Left renal cortex interstitium (tissue), 4 donors: ENCODE measurements around the gene FCRLA. TPM values are rescaled to one million over a fixed set of nuclear protein-coding genes. Genes with fewer than 3 reads are reported as not detected.
A peak's percentile ranks its signal among the peaks of the same experiment; 100 is the strongest.

Experiments used
- DNase-seq, 4 donors: peaks; one replicate each; pipeline ENCODE4 v3.0.0-alpha.2; 2013; ENCODE audit warnings: low read depth in 4 of 4, low spot score in 2 of 4, missing footprints in 1 of 4
- polyA plus RNA-seq, 4 donors: library from polyadenylated mRNA; unstranded; fragments of 120-200 nt; gene quantifications; one replicate each; pipeline ENCODE4 v1.2.1, GENCODE V29; 2013; ENCODE audit not compliant: insufficient read length in 4 of 4

FCRLA gene
- polyA plus RNA-seq, 4 donors = 0.12 to 0.41 (median 0.18) TPM

GRCh38 chr1:161702250-161702649, 4.8 kb upstream of the FCRLA start:
- peak in 1 of 4 donors; percentile 12 for DNase-seq

DNA sequence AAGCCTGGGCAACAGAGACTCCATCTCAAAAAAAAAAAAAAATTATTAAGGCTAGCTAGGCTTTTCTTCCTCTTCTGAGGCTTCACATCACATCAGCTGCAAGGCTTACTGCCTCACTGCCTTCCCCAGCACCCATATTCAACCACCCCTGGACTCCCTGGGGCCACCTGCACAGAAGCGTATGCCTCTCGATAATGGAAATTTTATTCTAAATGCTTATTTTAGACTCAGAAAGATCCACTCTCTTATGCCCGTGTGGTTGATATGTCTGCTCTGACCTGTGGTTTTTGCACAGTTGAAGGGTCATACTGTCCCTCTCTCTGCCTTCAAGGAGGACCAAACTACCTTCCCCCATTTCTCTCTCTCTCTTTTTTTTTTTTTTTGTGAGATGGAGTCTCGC, 1.5 kb upstream of the FCRLA start:
- DNase-seq = no peak

GRCh38 chr1:161706113-161706481, 932 bp upstream of the FCRLA start:
- DNase-seq = no peak

- DNase-seq = no peak
These were observed 474 bp downstream of the FCRLA start for GRCh38 chr1:161707503-161707902.

DNA sequence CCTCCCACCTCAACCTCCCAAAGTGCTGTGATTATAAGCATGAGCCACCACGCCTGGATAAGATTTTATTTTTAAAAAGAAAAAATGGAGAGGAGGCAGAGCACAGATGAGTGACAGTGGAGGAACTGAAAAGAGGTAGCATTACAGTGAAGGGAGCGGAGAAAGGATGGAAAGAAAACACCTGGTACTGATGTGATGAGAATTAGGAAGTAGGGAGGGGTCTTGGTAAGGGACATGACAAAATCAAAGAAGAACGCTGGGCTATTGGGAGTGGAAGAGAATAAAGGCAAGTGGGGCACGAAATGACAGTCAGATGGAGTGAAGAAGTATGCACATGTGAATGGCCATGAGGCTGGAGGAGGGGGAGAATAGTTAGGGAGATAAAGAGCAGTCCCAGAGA, 2.3 kb downstream of the FCRLA start:
- no peak for DNase-seq

DNA sequence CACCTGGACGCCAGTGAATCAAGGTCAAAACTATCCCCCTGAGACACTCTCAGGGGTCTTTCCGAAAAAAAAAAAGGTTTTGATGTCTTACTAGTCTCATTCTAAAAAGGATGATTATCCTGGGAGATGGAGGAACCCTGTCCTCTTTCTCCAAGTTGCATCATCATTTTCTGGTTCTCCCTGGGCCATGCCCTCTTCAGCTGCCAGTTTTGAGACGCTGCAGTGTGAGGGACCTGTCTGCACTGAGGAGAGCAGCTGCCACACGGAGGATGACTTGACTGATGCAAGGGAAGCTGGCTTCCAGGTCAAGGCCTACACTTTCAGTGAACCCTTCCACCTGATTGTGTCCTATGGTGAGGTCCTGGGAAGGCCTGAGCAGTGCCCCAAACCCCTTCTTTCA, 3.5 kb downstream of the FCRLA start:
- DNase-seq = no peak

- no peak for DNase-seq
These were observed 11.7 kb downstream of the FCRLA start for GRCh38 chr1:161718559-161719324.

- DNase-seq = no peak
These were observed 12.2 kb downstream of the FCRLA start for GRCh38 chr1:161719325-161719611.

GRCh38 chr1:161720422-161720821, 13.4 kb downstream of the FCRLA start:
- DNase-seq = no peak

DNA sequence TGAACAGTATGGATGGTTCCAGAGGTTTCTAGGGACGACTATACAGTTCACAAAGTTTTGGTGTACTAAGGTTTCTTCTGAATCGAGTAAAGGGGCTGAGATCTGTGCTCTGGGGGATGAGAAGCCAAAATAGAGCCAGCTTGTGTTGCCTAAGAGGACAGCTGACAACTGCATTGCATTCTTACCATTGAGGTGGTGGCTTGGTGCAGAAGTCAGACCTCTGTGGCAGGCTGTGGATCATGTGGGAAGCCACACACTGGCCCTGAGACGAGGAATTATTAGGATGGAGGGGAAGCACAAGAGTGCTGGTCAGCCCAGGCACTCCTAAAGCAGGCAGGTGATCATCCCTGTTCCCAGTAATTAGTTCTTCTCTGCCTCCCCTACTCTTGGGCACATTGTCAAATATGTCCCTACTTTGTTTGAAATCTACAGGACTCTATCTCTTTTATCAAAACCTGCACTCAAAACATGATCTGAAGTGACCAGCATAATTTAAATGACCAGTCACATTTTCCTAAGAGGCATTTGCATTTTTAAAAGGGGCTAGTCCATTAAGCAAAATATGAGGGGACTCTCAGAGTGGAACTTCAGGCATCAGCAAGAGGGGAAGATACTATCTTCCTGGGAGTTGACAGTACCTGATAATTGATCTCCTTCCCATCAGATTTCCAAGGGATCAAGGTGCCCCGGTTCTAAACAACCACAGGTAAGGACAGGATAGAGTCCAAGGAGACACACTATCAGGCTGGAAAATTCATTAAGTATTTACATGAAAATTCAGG, 14.1 kb downstream of the FCRLA start, which contains the start of gene FCRLB:
Gene FCRLB, plus strand, starts transcription at position 589 of the 782 bp plus-strand sequence. CDS start 1,129 bp downstream, outside the sequence.
- no peak for DNase-seq

- no peak for DNase-seq
These were observed 14.8 kb downstream of the FCRLA start for GRCh38 chr1:161721738-161722343.

GRCh38 chr1:161722406-161722805, 15.4 kb downstream of the FCRLA start:
- DNase-seq = no peak

- no peak for DNase-seq
These were observed 16.6 kb downstream of the FCRLA start for GRCh38 chr1:161723459-161724141.

DNA sequence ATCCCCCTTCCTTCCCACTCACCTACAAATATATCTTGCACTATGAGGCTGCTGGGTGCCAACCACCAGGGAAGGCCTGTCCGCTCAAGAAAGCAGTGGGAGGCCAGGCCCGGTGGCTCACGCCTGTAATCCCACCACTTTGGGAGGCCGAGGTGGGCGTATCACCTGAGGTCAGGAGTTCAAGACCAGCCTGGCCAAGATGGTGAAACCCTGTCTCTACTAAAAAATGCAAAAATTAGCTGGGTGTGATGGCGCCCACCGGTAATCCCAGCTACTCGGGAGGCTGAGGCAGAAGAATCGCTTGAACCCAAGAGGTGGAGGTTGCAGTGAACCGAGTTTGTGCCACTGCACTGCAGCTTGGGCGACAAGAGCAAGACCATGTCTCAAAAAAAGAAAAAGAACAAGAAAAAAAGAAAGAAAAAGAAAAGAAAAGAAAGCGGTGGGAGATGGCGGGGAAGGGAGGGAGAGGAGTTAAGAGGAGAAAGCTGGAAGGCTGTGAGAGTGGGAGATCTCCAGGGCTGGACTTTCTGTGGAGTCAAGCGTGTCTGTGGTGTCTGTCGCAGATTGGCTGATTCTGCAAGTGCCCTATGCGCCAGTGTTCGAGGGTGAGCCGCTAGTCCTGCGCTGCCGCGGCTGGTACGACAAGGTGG, 18.4 kb downstream of the FCRLA start:
- peak in 1 of 4 donors; percentile 22 for DNase-seq

- peak in 1 of 4 donors; percentile 26 for DNase-seq
These were observed 19.0 kb downstream of the FCRLA start for GRCh38 chr1:161725908-161726472.

- peak; percentile 55 to 87 (median 70) for DNase-seq
These were observed 19.6 kb downstream of the FCRLA start for GRCh38 chr1:161726473-161727255.

DNA sequence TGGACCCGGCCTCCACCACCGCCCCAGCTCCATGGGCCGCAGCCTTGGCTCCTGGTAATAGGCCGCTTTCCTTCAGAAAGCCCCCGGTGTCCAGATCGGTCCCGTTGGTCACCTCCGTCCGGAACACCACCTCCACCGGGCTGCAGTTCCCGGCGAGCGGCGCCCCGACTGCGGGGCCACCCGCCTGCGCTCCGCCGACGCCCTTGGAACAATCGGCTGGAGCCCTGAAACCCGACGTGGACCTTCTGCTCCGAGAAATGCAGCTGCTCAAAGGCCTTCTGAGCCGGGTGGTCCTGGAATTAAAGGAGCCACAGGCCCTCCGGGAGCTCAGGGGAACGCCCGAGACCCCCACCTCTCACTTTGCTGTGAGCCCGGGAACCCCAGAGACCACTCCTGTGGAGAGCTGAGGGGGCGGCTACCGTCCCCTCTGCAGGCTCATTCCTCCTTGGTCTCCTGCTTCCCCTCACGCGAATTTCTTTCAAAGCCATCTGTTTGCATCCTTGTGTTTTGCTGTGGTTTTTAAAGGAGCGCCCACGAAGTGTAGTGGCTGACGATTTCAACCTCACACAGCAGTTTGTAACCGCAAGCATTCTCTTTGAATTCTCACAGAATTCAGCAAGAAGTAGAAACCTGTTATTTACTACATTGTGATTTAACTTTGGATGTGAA, 20.4 kb downstream of the FCRLA start:
- DNase-seq = peak in 1 of 4 donors; percentile 18

GRCh38 chr1:161728376-161729226, 21.6 kb downstream of the FCRLA start:
- DNase-seq = no peak
